AG09309 (cell line): Measurements from ENCODE around the gene PDZK1.
A peak's percentile ranks its signal among the peaks of the same experiment; 100 is the strongest.
"Not testable (repeated sequence)": the region's sequence is repeated elsewhere in the genome, so short reads cannot be mapped to it uniquely, and the experiment has no call there.

ENCODE experiments used
- DNase-seq: peaks from one replicate; pipeline ENCODE4 v3.0.0-alpha.2; 2010; ENCODE audit warnings: low read depth
- H3K4me3 ChIP-seq: 2 replicates; pipeline ENCODE4 v1.5.1; 2011; ENCODE audit warnings: mild to moderate bottlenecking, low read depth, low read length, moderate library complexity; ENCODE audit not compliant: control insufficient read depth
- TF ChIP-seq, protein P1 (sequence below): IDR thresholded peaks from 2 replicates; pipeline ENCODE4 v1.5.1; 2011; ENCODE audit warnings: mild to moderate bottlenecking, low read depth, low read length, inconsistent platforms; ENCODE audit not compliant: insufficient read depth, control insufficient read depth; ENCODE audit errors: missing control alignments

PDZK1 gene

GRCh38 chr1:145730900-145731299 lies 23.7 kb upstream of the PDZK1 start:
- TF ChIP-seq, protein P1, sequence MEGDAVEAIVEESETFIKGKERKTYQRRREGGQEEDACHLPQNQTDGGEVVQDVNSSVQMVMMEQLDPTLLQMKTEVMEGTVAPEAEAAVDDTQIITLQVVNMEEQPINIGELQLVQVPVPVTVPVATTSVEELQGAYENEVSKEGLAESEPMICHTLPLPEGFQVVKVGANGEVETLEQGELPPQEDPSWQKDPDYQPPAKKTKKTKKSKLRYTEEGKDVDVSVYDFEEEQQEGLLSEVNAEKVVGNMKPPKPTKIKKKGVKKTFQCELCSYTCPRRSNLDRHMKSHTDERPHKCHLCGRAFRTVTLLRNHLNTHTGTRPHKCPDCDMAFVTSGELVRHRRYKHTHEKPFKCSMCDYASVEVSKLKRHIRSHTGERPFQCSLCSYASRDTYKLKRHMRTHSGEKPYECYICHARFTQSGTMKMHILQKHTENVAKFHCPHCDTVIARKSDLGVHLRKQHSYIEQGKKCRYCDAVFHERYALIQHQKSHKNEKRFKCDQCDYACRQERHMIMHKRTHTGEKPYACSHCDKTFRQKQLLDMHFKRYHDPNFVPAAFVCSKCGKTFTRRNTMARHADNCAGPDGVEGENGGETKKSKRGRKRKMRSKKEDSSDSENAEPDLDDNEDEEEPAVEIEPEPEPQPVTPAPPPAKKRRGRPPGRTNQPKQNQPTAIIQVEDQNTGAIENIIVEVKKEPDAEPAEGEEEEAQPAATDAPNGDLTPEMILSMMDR: no peak
- H3K4me3 ChIP-seq: no peak overlapping the region
- no peak for DNase-seq

DNA sequence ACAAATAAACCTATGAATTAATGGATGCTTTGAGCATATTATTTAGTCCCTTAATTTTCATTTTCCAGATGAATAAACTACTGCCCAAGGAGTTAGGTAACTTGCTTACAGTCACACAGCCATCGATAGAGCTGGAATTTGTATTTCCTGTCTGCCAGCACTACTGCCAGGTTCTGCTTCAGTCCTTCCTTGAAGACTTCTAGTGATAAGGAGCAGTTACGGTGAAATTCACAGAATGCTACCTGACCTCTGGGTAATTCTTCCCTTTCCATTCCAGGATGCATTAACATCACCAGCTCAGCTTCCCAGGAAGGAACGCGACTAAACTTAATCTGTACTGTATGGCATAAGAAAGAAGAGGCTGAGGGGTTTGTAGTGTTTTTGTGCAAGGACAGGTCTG lies 23.3 kb upstream of the PDZK1 start:
- TF ChIP-seq, protein P1: no peak
- H3K4me3 ChIP-seq: no peak overlapping the region
- no peak for DNase-seq

GRCh38 chr1:145729666-145730436 lies 22.7 kb upstream of the PDZK1 start:
- TF ChIP-seq, protein P1: no peak
- no peak for DNase-seq
- H3K4me3 ChIP-seq: no peak overlapping the region

- no peak for DNase-seq
- H3K4me3 ChIP-seq: no peak overlapping the region
- TF ChIP-seq, protein P1: no peak
Observed at GRCh38 chr1:145729196-145729595, 22.0 kb upstream of the PDZK1 start.

- not testable (repeated sequence) for DNase-seq
Observed at GRCh38 chr1:145726193-145726592, 19.0 kb upstream of the PDZK1 start.

GRCh38 chr1:145720878-145721671 lies 13.9 kb upstream of the PDZK1 start:
- TF ChIP-seq, protein P1: peak; percentile 85
- H3K4me3 ChIP-seq: peak overlapping the region; percentile 39
- DNase-seq: no peak

More at GRCh38 chr1:145726193-145726592, 19.0 kb upstream of the PDZK1 start:
- not testable (repeated sequence) for H3K4me3 ChIP-seq

DNA sequence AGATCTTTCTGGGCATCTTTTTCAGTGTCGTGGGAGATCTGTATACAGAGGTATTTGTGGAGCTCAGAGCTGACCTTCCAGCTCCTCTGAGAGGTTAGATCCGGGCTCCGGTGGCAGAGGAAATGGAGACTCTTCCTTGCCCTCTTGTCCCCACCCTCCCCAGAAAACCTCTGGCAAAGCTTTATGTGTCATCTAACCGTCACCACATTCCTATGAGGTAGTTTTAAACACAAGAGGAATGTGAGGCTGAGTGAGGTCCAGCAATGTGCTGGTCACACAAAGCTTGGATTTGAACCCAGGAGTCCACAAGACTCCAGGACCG lies 13.3 kb upstream of the PDZK1 start:
- no peak overlapping the region for H3K4me3 ChIP-seq
- peak; percentile 46 for DNase-seq

More for the DNA sequence above, 13.3 kb upstream of the PDZK1 start:
- TF ChIP-seq, protein P1: no peak
